Measurements from ENCODE around the gene KCNIP2.

The KCNIP2 gene

GRCh38 chr10:101781655-101781983, 62.0 kb downstream of the KCNIP2 start:
- Histone ChIP-seq H3K4me1 (ENCODE audit: low read length) (peaks cover 41% of the 10 kb centered on the region), H3K36me3 (replicated peaks; ENCODE audit: low read depth, low read length) (peaks cover 17% of the 10 kb centered on the region), H3K27me3 (ENCODE audit: low read depth, low read length) (no peaks in the 10 kb centered on the region), H4K20me1 (ENCODE audit: insufficient read depth, low read length) (0 out of 2 replicates have a peak, but pooled peaks cover 3% of the 10 kb centered on the region), H3K4me2 (ENCODE audit: low read length) (peak overlapping the region; percentile 86), H3K4me3 (ENCODE audit: low read length) (peak overlapping the region; percentile 94), H3K9me3 (ENCODE audit: insufficient read depth, low read length) (no peaks in the 10 kb centered on the region), H3K79me2 (ENCODE audit: low read length) (peaks cover 17% of the 10 kb centered on the region), H3K27ac (ENCODE audit: low read length) (no peak overlapping the region), H3K9ac (ENCODE audit: low read length) (peak overlapping the region; percentile 74; the same call in 1 of the 2 replicates), H2AFZ (ENCODE audit: low read depth, low read length) (no peak overlapping the region)
- TF ChIP-seq CTCF (IDR thresholded peaks at IDR 0.05; ENCODE audit: low read depth, low read length) (no peak), EZH2phosphoT487 (IDR thresholded peaks at IDR 0.05; ENCODE audit: low read depth) (no peak)

- H3K9ac ChIP-seq (ENCODE audit: low read length) = no peak overlapping the region
These were observed 62.6 kb downstream of the KCNIP2 start for GRCh38 chr10:101780818-101781654.

GRCh38 chr10:101780187-101780817, 63.3 kb downstream of the KCNIP2 start:
- TF ChIP-seq CTCF (IDR thresholded peaks at IDR 0.05; ENCODE audit: low read depth, low read length) = no peak
- TF ChIP-seq EZH2phosphoT487 (IDR thresholded peaks at IDR 0.05; ENCODE audit: low read depth) = no peak
- Histone ChIP-seq H3K36me3 (replicated peaks; ENCODE audit: low read depth, low read length) (peaks cover 7% of the 10 kb centered on the region), H3K9ac (ENCODE audit: low read length) (peak overlapping the region; percentile 40; the same call in 1 of the 2 replicates), H3K4me1 (ENCODE audit: low read length) (peaks cover 41% of the 10 kb centered on the region), H4K20me1 (ENCODE audit: insufficient read depth, low read length) (0 out of 2 replicates have a peak, but pooled peaks cover 3% of the 10 kb centered on the region), H3K4me2 (ENCODE audit: low read length) (peak overlapping the region; percentile 91), H3K4me3 (ENCODE audit: low read length) (peak overlapping the region; percentile 71), H3K27ac (ENCODE audit: low read length) (no peak overlapping the region), H3K9me3 (ENCODE audit: insufficient read depth, low read length) (no peaks in the 10 kb centered on the region), H3K79me2 (ENCODE audit: low read length) (peaks cover 17% of the 10 kb centered on the region), H2AFZ (ENCODE audit: low read depth, low read length) (peak overlapping the region; percentile 19; the same call in 1 of the 2 replicates), H3K27me3 (ENCODE audit: low read depth, low read length) (no peaks in the 10 kb centered on the region)

More at GRCh38 chr10:101780818-101781654, 62.6 kb downstream of the KCNIP2 start:
- H3K27me3 ChIP-seq (ENCODE audit: low read depth, low read length) = no peaks in the 10 kb centered on the region
- peaks cover 17% of the 10 kb centered on the region for H3K79me2 ChIP-seq (ENCODE audit: low read length)
- no peak overlapping the region for H3K4me3 ChIP-seq (ENCODE audit: low read length)
- peaks cover 14% of the 10 kb centered on the region for H3K36me3 ChIP-seq (replicated peaks; ENCODE audit: low read depth, low read length)
- peak; percentile 80 for TF ChIP-seq CTCF (IDR thresholded peaks at IDR 0.05; ENCODE audit: low read depth, low read length)
- no peak for TF ChIP-seq EZH2phosphoT487 (IDR thresholded peaks at IDR 0.05; ENCODE audit: low read depth)
- H3K27ac ChIP-seq (ENCODE audit: low read length) = no peak overlapping the region
- H3K4me2 ChIP-seq (ENCODE audit: low read length) = peak overlapping the region; percentile 86
- no peaks in the 10 kb centered on the region for H3K9me3 ChIP-seq (ENCODE audit: insufficient read depth, low read length)
- peaks cover 41% of the 10 kb centered on the region for H3K4me1 ChIP-seq (ENCODE audit: low read length)
- no peak overlapping the region for H2AFZ ChIP-seq (ENCODE audit: low read depth, low read length)
- 0 out of 2 replicates have a peak, but pooled peaks cover 3% of the 10 kb centered on the region for H4K20me1 ChIP-seq (ENCODE audit: insufficient read depth, low read length)

All from OCI-LY3 (cell line).